ENCODE data around the gene UVSSA.
"Not testable (repeated sequence)": the region's sequence is repeated elsewhere in the genome, so short reads cannot be mapped to it uniquely, and the experiment has no call there.

The UVSSA gene

GRCh38 chr4:1375761-1376322 is 28.8 kb downstream of the UVSSA start:
- no peak for DNase-seq (ENCODE audit: low read depth in 1 of 2, low spot score in 1 of 2)

DNA sequence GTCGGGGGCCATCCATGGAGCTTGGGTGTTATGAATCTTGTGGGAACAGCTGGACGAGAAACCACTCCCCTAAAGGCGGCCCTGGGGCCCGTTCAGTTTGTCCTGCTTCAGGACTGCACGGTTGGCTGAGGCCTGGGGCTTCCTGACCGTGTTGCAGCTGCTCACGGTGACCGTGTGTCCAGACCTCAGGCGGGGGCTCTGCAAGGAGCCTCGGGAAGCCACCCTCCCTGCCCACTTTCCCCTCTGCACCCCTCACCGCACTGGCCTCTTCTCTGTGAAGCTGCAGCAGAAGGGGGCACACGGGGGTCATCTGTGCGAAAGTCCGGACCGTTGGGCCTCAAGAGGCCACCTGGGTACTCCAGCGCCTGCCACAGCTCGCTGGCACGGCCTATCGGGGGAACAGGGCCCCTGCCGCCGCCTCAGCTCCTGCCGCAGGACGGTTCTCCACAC is 29.4 kb downstream of the UVSSA start:
- DNase-seq (ENCODE audit: low read depth in 1 of 2, low spot score in 1 of 2), result no peak

DNA sequence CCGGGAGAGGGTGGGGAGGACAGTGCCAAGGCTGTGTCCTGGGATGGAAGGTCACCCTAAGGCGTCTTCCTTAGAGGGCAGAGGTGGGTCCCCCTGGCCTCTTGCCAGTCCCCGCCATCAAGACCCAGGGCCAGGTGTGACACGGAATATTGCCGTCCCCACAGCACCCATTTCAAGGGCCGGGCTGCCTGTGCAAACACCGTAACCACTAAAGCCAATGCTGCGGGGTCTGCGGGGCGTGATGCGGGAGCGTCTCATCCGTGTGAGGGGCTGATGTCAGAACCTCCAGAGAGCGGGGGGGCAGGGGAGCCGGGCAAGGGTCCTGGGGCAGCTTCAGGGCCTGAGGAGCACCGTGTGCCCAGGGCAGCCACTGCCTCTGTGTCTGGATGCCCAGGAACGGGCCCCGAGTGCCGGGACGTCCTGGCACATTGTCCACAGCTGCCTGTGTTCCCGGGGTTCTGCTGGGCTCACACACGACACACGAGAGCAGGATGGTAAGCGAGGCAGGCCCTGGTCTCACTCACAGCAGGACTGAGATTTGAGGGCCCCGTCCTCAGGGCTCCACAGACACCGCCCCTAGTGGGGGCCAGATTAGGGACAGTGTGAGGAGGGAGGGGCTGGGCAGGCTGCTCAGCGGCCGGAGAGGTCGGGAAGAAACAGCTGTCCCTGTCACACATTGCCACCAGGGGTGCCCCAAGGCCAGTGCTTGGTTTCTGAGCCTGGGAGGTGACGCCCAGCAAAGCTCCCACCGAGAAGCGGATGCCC is 30.0 kb downstream of the UVSSA start:
- no peak for DNase-seq (ENCODE audit: low read depth in 1 of 2, low spot score in 1 of 2)

DNA sequence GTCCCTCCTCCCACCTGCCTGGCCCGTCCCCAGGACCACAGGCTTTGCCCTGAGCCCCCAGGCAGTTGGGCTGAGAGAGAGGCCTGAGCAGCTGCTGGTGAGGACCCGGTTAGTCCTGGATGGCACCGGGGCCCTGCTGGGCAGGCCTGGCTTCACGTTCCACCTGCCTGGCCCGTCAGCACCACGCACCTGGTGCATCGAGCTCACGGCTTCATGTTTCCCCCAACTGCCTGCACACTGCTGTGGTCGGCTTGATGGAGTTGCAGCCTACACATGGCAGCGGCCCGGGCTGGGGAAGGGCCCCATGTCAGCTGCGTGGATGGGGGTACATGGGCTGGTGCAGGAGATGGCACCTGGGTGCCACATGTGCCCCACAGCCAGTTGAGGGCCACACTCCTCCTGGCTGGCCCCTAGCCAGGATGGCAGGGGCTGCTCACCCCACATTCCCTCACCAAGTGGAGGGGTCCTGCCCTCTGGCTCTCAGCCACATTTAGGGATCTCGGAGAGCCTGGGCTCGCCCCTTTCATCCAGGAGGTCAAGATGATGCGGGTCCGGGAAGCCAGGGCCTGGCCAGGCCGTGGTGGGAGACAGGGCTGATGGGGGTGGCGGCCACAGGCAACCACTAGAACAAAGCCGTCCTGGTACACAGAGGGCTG is 30.7 kb downstream of the UVSSA start:
- no peak for DNase-seq (ENCODE audit: low read depth in 1 of 2, low spot score in 1 of 2)

DNA sequence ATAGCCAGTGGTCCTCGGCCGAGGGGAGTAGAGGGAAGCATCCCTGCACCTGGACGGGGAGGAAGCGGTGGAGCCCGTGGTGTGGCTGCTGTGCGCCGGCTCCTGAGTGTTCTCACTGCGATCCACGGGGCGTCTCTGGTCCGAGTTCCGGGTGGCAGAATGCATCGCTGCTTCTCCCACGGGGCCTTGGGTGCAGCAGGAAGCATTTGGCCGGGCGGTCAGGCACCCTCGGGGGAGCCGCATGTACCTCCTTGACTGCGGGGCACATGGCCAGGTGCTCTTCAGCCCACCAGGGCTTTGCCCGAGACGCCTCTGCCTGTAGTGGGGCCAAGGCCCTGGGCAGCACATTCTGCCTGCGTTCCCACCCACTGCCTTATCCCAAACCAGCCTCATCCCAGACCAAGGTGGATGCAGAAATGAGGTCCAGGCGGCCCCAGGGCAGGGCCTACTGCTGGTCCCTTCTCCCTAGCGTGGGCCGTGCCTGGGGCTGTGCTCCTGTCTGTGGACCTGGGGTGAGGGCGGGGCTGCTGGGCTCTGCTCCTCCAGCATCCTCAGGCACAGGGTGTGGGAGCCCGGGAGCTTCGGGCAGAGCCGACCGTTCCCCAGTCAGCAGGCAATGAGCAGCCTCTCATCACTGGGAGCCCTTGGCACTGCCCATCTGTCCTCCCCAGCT is 31.7 kb downstream of the UVSSA start:
- no peak for DNase-seq (ENCODE audit: low read depth in 1 of 2, low spot score in 1 of 2)

GRCh38 chr4:1379351-1379781 is 32.4 kb downstream of the UVSSA start:
- DNase-seq (ENCODE audit: low read depth in 1 of 2, low spot score in 1 of 2), result no peak

GRCh38 chr4:1379801-1380331 is 32.9 kb downstream of the UVSSA start:
- DNase-seq (ENCODE audit: low read depth in 1 of 2, low spot score in 1 of 2), result no peak

GRCh38 chr4:1380368-1381151 is 33.6 kb downstream of the UVSSA start:
- DNase-seq (ENCODE audit: low read depth in 1 of 2, low spot score in 1 of 2), result no peak

GRCh38 chr4:1381181-1381621 is 34.2 kb downstream of the UVSSA start:
- DNase-seq (ENCODE audit: low read depth in 1 of 2, low spot score in 1 of 2), result no peak

- DNase-seq (ENCODE audit: low read depth in 1 of 2, low spot score in 1 of 2), result no peak
Observed at GRCh38 chr4:1381944-1382541, 35.0 kb downstream of the UVSSA start.

- DNase-seq (ENCODE audit: low read depth in 1 of 2, low spot score in 1 of 2), result no peak
Observed at GRCh38 chr4:1382776-1383727, 36.0 kb downstream of the UVSSA start.

DNA sequence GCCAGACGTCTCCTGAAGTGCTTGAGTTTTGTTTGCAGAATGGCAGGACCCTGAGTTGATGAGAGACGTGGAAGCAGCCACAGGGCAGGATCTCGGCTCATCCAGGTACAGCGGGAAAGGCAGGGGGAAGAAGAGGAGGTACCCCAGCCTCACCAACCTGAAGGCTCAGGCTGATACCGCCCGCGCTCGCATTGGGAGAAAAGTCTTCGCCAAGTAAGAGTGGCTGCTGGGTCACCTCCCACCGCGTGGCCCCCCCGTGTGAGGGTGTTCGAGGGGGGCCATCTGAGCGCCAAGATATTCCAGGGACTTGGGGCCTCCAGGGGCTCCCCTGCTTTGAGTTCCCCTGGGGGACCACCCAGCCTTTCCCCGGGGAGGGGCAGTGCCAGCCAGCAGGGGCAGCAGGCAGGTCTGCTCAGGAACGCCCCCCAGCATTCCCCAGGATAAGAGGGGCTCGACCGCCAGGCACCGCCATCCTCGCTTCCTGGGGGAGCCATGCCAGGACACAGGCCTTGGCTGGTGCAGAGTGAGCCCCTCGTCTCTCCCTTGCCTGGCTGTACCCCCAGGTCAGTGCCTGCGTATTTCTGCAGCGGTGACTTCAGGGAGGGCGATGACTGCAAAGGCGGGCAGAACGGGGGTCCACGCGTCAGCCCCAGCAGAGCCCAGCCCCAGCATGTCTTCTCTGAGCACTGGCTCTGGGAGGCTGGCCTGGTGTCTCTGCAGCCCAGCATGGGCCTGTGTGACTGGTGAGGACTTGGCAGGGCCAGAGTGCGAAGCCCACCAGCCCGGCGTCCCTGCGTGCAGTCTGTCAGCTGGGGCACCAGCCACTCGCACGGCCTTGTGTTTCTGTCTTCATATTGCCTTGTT is 37.0 kb downstream of the UVSSA start:
- no peak for DNase-seq (ENCODE audit: low read depth in 1 of 2, low spot score in 1 of 2)

- DNase-seq (ENCODE audit: low read depth in 1 of 2, low spot score in 1 of 2), result no peak
Observed at GRCh38 chr4:1384675-1385372, 37.8 kb downstream of the UVSSA start.

GRCh38 chr4:1385373-1386340 is 38.6 kb downstream of the UVSSA start:
- no peak for DNase-seq (ENCODE audit: low read depth in 1 of 2, low spot score in 1 of 2)

DNA sequence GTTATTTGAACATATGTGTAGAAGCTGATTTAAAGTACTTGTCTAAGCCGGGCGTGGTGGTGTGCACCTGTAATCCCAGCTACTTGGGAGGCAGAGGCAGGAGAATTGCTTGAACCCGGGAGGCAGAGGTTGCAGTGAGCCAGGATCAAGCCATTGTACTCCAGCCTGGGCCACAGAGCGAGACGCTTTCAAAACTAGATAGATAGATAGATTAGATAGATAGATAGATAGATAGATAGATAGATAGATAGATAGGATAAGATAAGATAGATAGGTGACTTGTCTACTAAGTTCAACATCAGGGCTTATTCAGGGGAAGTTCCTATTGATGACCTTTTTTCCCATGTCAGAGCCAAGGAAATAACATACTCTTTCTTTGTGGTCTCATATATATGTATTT is 46.4 kb downstream of the UVSSA start:
- DNase-seq (ENCODE audit: low read depth in 1 of 2, low spot score in 1 of 2), result not testable (repeated sequence)

GRCh38 chr4:1393866-1394265 is 46.9 kb downstream of the UVSSA start:
- DNase-seq (ENCODE audit: low read depth in 1 of 2, low spot score in 1 of 2), result no peak
